Stimulated activated CD8-positive, alpha-beta memory T cell treated with anti-CD3 and anti-CD28 coated beads, Interleukin-15, amount 100 ng/mL, for 1 hour (primary cell): Measurements from ENCODE around the gene GALNT18.

Experiments used
- DNase-seq: peaks from one replicate; pipeline ENCODE4 v3.0.0-alpha.2; 2020; ENCODE audit warnings: low read depth

The GALNT18 gene

GRCh38 chr11:11531131-11531908, 90.5 kb downstream of the GALNT18 start:
- no peak for DNase-seq

DNA sequence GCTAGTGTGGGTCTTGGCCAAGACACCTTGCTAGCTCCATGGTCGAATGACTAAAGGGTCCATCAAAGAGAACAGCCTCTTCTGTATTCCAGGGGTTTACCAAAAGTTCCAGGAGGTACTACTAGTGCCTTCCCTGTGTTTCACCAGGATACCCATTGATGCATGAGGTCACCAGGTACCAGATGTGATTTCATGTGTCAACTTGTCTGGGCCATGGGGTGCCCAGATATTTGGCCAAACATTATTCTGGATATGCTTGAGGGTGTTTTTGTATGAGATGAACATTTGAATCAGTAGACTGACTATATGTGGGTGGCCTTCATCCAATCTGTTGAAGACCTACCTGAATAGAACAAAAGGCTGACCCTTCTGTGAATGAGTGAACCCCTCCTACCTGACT, 92.8 kb downstream of the GALNT18 start:
- DNase-seq: no peak

DNA sequence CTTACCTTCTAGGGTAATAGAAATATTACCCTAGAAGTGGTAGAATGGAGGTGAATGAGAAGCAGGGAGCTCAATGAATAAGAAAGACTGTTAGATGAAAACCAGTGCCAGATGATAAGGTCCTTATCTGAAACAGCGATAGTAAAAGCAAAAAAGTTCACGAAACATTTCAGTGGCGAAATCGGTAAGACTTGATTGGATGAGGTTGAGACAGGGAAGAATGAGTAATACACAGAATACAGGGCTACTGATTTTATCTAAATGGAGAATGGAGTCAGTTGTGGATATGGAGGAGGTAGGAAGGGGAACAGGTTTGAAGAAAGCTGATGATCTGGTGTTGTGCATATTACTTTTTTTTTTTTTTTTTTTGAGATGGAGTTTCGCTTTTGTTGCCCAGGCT, 96.5 kb downstream of the GALNT18 start:
- DNase-seq: no peak

- no peak for DNase-seq
These were observed 97.3 kb downstream of the GALNT18 start for GRCh38 chr11:11524436-11525061.

DNA sequence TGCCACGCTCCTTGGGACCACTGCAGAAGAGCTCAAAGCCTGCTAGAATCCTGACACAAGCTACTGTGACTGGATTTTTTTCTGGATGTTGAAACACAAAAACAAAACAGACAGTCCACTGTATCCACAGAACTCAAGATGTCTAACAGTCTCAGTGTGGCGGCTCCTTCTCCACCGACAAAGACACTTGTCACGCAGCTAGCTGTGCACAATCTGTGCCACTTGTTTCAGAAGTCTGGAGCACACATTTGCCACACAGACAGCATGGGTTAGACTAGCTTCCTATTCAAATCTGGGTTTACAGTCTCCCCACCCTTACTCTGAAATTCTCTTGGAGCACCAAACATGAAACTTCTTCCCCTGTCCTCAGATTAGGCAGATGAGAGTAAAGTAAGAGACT, 99.2 kb downstream of the GALNT18 start:
- DNase-seq: no peak

GRCh38 chr11:11521306-11522002, 100.4 kb downstream of the GALNT18 start:
- DNase-seq: no peak

DNA sequence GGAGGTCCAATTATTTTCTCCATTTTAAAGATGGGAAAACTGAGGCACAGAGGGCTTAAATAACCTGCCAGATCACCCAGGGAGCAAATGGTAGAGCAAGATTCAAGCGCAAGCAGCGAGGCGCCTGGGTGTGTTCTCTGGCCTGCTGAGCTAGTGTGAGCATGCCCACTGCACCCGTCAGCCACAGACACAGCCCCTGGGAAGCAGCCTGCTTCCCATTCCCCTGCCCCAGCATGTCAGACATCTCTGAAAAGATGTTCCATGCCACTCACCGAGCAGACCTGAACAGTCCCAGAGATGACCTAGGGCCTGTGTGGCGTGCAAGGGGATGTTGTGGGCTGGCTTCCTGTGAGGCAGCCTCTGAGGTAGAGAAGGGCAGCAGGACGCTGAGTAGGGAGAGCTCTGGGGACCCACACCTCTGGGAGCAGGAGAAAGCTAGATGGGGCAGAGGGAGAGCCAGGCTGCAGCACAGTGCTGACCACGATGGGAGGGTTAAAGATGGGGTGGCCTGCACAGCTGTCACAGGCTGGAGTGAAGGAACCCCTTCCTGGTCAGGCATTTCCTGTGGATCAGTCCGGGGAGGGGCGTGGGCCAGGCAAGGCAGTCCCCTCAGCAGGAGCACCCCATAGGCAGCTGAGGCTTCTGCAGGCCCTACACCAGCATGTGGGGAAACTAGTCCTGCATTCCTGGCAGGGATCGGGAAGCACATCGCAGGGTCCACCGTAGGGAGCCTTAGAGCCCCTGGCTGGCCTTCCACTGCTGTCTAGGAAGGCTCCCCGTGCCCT, 101.4 kb downstream of the GALNT18 start:
- DNase-seq: no peak

- no peak for DNase-seq
These were observed 102.6 kb downstream of the GALNT18 start for GRCh38 chr11:11519184-11519583.

- DNase-seq: no peak
These were observed 107.6 kb downstream of the GALNT18 start for GRCh38 chr11:11514246-11514645.

DNA sequence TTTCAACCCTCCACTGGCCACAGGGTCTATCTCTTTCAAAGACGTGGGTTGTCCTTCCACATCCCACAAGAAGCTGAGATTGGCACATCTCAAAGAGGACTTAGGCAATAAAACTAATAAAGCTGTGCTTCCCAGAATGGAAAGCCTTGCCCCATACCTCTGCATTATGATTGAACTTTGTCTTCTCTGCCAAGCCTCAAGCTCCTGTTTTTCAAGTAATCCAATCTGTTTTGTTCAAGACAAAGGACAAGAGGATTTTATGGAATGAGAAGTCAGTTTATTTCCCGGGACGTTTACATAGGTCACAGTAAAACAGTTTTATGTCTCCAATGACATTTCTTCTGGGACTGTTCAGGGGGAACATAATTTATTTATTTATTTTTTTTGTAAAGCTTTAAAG, 108.4 kb downstream of the GALNT18 start:
- no peak for DNase-seq

DNA sequence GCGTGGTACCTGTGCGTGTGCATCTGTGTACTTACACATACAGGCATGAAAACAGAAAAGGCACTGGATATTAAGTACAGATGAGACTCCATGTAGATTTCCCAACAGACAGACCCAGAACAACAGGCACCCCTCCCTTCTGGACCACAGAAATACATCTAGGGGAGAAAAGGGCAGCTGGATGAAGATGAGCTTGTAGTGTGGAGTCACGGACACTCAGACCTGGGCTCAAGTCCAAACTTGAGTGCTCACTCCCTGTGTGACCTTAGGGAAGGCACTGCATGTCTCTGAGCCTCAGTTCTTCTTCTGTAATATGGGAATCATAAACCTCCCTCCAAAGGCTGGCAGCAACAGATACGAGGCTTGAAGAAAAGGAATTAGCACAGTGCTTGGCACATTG, 108.9 kb downstream of the GALNT18 start:
- no peak for DNase-seq

DNA sequence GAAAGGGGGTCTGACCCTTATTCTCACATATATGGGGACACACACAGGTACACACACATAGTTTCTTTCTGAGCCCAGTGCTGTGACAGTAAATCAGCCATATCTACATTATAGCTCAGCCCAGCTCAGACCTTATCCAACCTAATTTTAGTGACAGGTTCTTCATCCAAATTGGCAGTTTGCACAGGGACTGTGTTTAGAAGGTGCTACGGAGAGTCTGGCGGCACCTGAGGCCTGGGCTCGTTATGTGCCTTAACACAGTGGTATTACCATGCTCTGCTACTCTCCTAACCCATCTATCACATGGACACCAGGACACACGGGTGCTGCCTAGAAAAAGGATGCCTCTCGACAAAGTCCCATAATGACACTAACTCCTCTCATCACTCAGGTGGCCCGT, 109.3 kb downstream of the GALNT18 start:
- DNase-seq: no peak

- DNase-seq: no peak
These were observed 109.7 kb downstream of the GALNT18 start for GRCh38 chr11:11512090-11512489.

- no peak for DNase-seq
These were observed 110.9 kb downstream of the GALNT18 start for GRCh38 chr11:11510939-11511338.

- DNase-seq: no peak
These were observed 116.1 kb downstream of the GALNT18 start for GRCh38 chr11:11505692-11506091.

DNA sequence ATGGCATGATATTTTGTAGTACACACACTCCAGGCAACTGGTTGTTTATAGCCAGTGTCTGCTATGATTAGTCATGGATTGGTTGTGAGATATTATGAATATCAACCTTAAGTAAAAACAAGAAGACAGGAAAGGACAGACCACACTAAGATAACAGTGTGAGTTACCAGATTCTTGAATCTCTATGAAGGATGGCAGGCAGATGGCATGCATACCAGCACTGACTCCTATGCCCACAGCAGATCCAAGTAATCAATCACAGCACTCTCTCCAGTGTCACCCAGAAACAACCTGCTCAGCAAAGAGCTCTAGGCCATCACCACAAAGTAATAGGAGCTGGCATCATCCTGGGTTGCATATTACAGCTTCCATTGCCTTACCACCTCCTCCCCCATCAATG, 116.6 kb downstream of the GALNT18 start:
- DNase-seq: no peak

GRCh38 chr11:11504071-11504470, 117.7 kb downstream of the GALNT18 start:
- DNase-seq: no peak

GRCh38 chr11:11502263-11502861, 119.4 kb downstream of the GALNT18 start:
- DNase-seq: no peak

- no peak for DNase-seq
These were observed 120.1 kb downstream of the GALNT18 start for GRCh38 chr11:11501546-11502262.

GRCh38 chr11:11500744-11501487, 120.9 kb downstream of the GALNT18 start:
- DNase-seq: no peak

GRCh38 chr11:11499300-11499699, 122.5 kb downstream of the GALNT18 start:
- DNase-seq: no peak
